ENCODE measurements around the gene XRCC5. TPM values are rescaled to one million over a fixed set of nuclear protein-coding genes. Genes with fewer than 3 reads are reported as not detected.

Gene XRCC5
- total RNA-seq, 4 donors from 2014 or later = 61.2 to 320 (median 168) TPM

GRCh38 chr2:216121255-216121654 is 12.1 kb downstream of the XRCC5 start:
- no peaks in the 10 kb centered on the region for H3K27me3 ChIP-seq
- TF ChIP-seq POLR2A (IDR thresholded peaks at IDR 0.05) = no peak
- H3K36me3 ChIP-seq = no peaks in the 10 kb centered on the region
- DNase-seq = no peak
- H3K9me3 ChIP-seq = no peaks in the 10 kb centered on the region
- H3K4me3 ChIP-seq = no peak overlapping the region
- H3K27ac ChIP-seq = no peak overlapping the region
- intact Hi-C loops (cut with DNase I; ENCODE audit: low total_unique reads) = no loop called here
- no peaks in the 10 kb centered on the region for H3K4me1 ChIP-seq

- no peaks in the 10 kb centered on the region for H3K9me3 ChIP-seq
- TF ChIP-seq CTCF (IDR thresholded peaks at IDR 0.05) (no peak), POLR2A (IDR thresholded peaks at IDR 0.05) (no peak)
- H3K27me3 ChIP-seq = no peaks in the 10 kb centered on the region
- H3K4me3 ChIP-seq = no peak overlapping the region
- no peak overlapping the region for H3K27ac ChIP-seq
- intact Hi-C loops (cut with DNase I; ENCODE audit: low total_unique reads) = no loop called here
- H3K36me3 ChIP-seq = no peaks in the 10 kb centered on the region
- H3K4me1 ChIP-seq = no peaks in the 10 kb centered on the region
- DNase-seq = no peak
These were observed 17.8 kb downstream of the XRCC5 start for GRCh38 chr2:216126943-216127342.

- no peaks in the 10 kb centered on the region for H3K4me1 ChIP-seq
- H3K36me3 ChIP-seq = no peaks in the 10 kb centered on the region
- DNase-seq = no peak
- no peaks in the 10 kb centered on the region for H3K9me3 ChIP-seq
- H3K27ac ChIP-seq = no peak overlapping the region
- no peak overlapping the region for H3K4me3 ChIP-seq
- TF ChIP-seq CTCF (IDR thresholded peaks at IDR 0.05) (no peak), POLR2A (IDR thresholded peaks at IDR 0.05) (no peak)
- intact Hi-C loops (cut with DNase I; ENCODE audit: low total_unique reads) = no loop called here
- no peaks in the 10 kb centered on the region for H3K27me3 ChIP-seq
These were observed 21.3 kb downstream of the XRCC5 start for GRCh38 chr2:216130346-216130971.

- H3K27ac ChIP-seq = no peak overlapping the region
- intact Hi-C loops (cut with DNase I; ENCODE audit: low total_unique reads) = no loop called here
- no peaks in the 10 kb centered on the region for H3K4me1 ChIP-seq
- no peaks in the 10 kb centered on the region for H3K9me3 ChIP-seq
- no peaks in the 10 kb centered on the region for H3K27me3 ChIP-seq
- H3K4me3 ChIP-seq = no peak overlapping the region
- H3K36me3 ChIP-seq = no peaks in the 10 kb centered on the region
- DNase-seq = no peak
- no peak for TF ChIP-seq POLR2A (IDR thresholded peaks at IDR 0.05)
- no peak for TF ChIP-seq CTCF (IDR thresholded peaks at IDR 0.05)
These were observed 22.2 kb downstream of the XRCC5 start for GRCh38 chr2:216131175-216131926.

GRCh38 chr2:216132585-216132984 is 23.4 kb downstream of the XRCC5 start:
- no peaks in the 10 kb centered on the region for H3K27me3 ChIP-seq
- no peak for DNase-seq
- TF ChIP-seq POLR2A (IDR thresholded peaks at IDR 0.05) = no peak
- TF ChIP-seq CTCF (IDR thresholded peaks at IDR 0.05) = no peak
- no peaks in the 10 kb centered on the region for H3K36me3 ChIP-seq
- no peaks in the 10 kb centered on the region for H3K9me3 ChIP-seq
- H3K27ac ChIP-seq = no peak overlapping the region
- no peak overlapping the region for H3K4me3 ChIP-seq
- intact Hi-C loops (cut with DNase I; ENCODE audit: low total_unique reads) = no loop called here
- no peaks in the 10 kb centered on the region for H3K4me1 ChIP-seq
